Body of pancreas (tissue), 4 donors: ENCODE results near the gene FARS2.

Source experiments
- POLR2A ChIP-seq, 3 donors: fragments of 450-650 bp; IDR thresholded peaks; one replicate each; pipeline ENCODE4 v1.6.1; 2016; ENCODE audit warnings: antibody characterized with exemption in 3 of 3, mild to moderate bottlenecking in 2 of 3
- TF ChIP-seq, protein P1 (sequence below), 7 experiments: fragments of 450-650 bp in 4 of 7; fragments of 200-600 bp in 3 of 7; sonication (generic) in 3 of 7; IDR thresholded peaks; one replicate each; pipeline ENCODE4 v1.5.1; 2016 to 2019; ENCODE audit warnings: antibody characterized with exemption in 7 of 7

DNA sequence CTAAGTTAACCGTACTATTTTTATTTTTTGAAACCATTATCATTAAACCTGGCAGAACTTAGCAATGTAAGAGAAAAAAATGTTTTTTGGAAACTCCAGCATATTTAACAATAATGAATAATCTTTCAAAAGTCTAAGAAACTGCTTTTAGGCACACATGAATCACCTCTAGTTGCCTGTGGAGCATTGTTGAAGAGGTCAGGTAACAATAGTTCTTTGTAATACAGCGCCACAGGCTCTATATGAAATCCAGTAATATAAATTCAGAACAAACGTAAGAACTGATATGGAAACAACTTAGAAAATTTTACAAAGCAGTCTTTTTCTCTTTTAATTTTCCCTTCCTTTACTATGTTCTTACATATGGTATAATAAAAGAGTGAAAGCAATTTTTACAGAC lies 10.9 kb upstream of the FARS2 start:
- TF ChIP-seq, protein P1, sequence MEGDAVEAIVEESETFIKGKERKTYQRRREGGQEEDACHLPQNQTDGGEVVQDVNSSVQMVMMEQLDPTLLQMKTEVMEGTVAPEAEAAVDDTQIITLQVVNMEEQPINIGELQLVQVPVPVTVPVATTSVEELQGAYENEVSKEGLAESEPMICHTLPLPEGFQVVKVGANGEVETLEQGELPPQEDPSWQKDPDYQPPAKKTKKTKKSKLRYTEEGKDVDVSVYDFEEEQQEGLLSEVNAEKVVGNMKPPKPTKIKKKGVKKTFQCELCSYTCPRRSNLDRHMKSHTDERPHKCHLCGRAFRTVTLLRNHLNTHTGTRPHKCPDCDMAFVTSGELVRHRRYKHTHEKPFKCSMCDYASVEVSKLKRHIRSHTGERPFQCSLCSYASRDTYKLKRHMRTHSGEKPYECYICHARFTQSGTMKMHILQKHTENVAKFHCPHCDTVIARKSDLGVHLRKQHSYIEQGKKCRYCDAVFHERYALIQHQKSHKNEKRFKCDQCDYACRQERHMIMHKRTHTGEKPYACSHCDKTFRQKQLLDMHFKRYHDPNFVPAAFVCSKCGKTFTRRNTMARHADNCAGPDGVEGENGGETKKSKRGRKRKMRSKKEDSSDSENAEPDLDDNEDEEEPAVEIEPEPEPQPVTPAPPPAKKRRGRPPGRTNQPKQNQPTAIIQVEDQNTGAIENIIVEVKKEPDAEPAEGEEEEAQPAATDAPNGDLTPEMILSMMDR (IDR thresholded peaks at IDR 0.05): no peak
- TF ChIP-seq POLR2A (IDR thresholded peaks at IDR 0.05): no peak
